ENCODE measurements around the gene VAPB.
A peak's percentile ranks its signal among the peaks of the same experiment; 100 is the strongest.

VAPB gene

GRCh38 chr20:58481481-58482021, 92.5 kb downstream of the VAPB start:
- H3K27ac ChIP-seq: no peak overlapping the region; the same call in 1 of the 2 replicates
- TF ChIP-seq ZFX (IDR thresholded peaks at IDR 0.05): no peak
- peak; percentile 86 for TF ChIP-seq CTCF (conservative IDR thresholded peaks at IDR 0.05)

GRCh38 chr20:58482416-58482815, 93.4 kb downstream of the VAPB start:
- no peak overlapping the region for H3K27ac ChIP-seq
- TF ChIP-seq ZFX (IDR thresholded peaks at IDR 0.05): no peak
- no peak for TF ChIP-seq CTCF (conservative IDR thresholded peaks at IDR 0.05)

- H3K27ac ChIP-seq: no peak overlapping the region
- no peak for TF ChIP-seq ZFX (IDR thresholded peaks at IDR 0.05)
- TF ChIP-seq CTCF (conservative IDR thresholded peaks at IDR 0.05): no peak
Measured at GRCh38 chr20:58483051-58483450, 94.0 kb downstream of the VAPB start.

- TF ChIP-seq ZFX (IDR thresholded peaks at IDR 0.05): no peak
- no peak for TF ChIP-seq CTCF (conservative IDR thresholded peaks at IDR 0.05)
- H3K27ac ChIP-seq: no peak overlapping the region
Measured at GRCh38 chr20:58483470-58483869, 94.4 kb downstream of the VAPB start.

- no peak for TF ChIP-seq ZFX (IDR thresholded peaks at IDR 0.05)
- TF ChIP-seq CTCF (conservative IDR thresholded peaks at IDR 0.05): no peak
- H3K27ac ChIP-seq: no peak overlapping the region
Measured at GRCh38 chr20:58485393-58485792, 96.4 kb downstream of the VAPB start.

GRCh38 chr20:58486207-58486606, 97.2 kb downstream of the VAPB start:
- TF ChIP-seq ZFX (IDR thresholded peaks at IDR 0.05) (no peak), CTCF (conservative IDR thresholded peaks at IDR 0.05) (no peak)
- no peak overlapping the region for H3K27ac ChIP-seq

GRCh38 chr20:58492074-58492718, 103.2 kb downstream of the VAPB start:
- no peak overlapping the region for H3K27ac ChIP-seq
- no peak for TF ChIP-seq CTCF (conservative IDR thresholded peaks at IDR 0.05)
- TF ChIP-seq ZFX (IDR thresholded peaks at IDR 0.05): no peak

All from C4-2B (cell line).